ENCODE results near the gene CGB1. TPM values are rescaled to one million over a fixed set of nuclear protein-coding genes. Genes with fewer than 3 reads are reported as not detected.
"Not testable (repeated sequence)": the region's sequence is repeated elsewhere in the genome, so short reads cannot be mapped to it uniquely, and the experiment has no call there.

Gene CGB1
- total and polyA plus RNA-seq, 10 of the 15 experiments (the other 5 are each of a cell fraction or from before 2014, with no cell fraction given) = not detected

GRCh38 chr19:49029749-49030148, 6.9 kb downstream of the CGB1 start:
- peak; percentile 37 for TF ChIP-seq BCL3 (IDR thresholded peaks at IDR 0.05; ENCODE audit: borderline replicate concordance, insufficient read depth, low read depth, low read length, poor library complexity, severe bottlenecking)
- ATAC-seq; in situ Hi-C loops (cut with MboI); RAD21 ChIA-PET (ENCODE audit: unreplicated experiment); H3K27me3 ChIP-seq (replicated peaks in 1 of 2; ENCODE audit: control insufficient read depth in 2 of 2, insufficient read depth in 2 of 2, low read length in 1 of 2); H3K4me3 ChIP-seq; FAIRE-seq; H2AFZ ChIP-seq (ENCODE audit: control insufficient read depth, low read depth, low read length); H3K9ac ChIP-seq (ENCODE audit: control insufficient read depth, insufficient read depth, low read length); DNase-seq (ENCODE audit: low read depth, low spot score); H3K4me1 ChIP-seq (ENCODE audit: control insufficient read depth, insufficient read depth, low read length); POLR2A ChIA-PET; H3K36me3 ChIP-seq (ENCODE audit: control insufficient read depth in 2 of 2, insufficient read depth in 2 of 2, low read length in 1 of 2); H3K9me3 ChIP-seq (replicated peaks; ENCODE audit: control insufficient read depth, insufficient read depth, low read length); BruUV-seq (replicated peaks); H4K20me1 ChIP-seq (ENCODE audit: control insufficient read depth, insufficient read depth); intact Hi-C loops (cut with micrococcal nuclease; ENCODE audit: unreplicated experiment); H3K4me2 ChIP-seq (ENCODE audit: control insufficient read depth, insufficient read depth); SMC1A ChIA-PET (ENCODE audit: uncharacterized antibody, unreplicated experiment); H3K27ac ChIP-seq (ENCODE audit: control insufficient read depth, insufficient read depth); H3K79me2 ChIP-seq (ENCODE audit: control insufficient read depth, insufficient read depth, low read length): not testable (repeated sequence)
- CTCF ChIA-PET = interaction anchor here (0.6 to 1.0 kb wide), 2 partner anchors 32 to 193 kb away, joined by 3 read pairs; partner anchors contain the start of gene HSD17B14
- WGBS (ENCODE audit: insufficient coverage, insufficient replicate concordance, low lambda C conversion rate, missing lambda C conversion rate) = 51% methylated on average over 14 of the region's 14 CpGs

GRCh38 chr19:49028686-49029085, 8.0 kb downstream of the CGB1 start:
- H3K9me3 ChIP-seq (replicated peaks; ENCODE audit: control insufficient read depth, insufficient read depth, low read length); ATAC-seq; H3K4me2 ChIP-seq (ENCODE audit: control insufficient read depth, insufficient read depth); FAIRE-seq; H3K27ac ChIP-seq (ENCODE audit: control insufficient read depth, insufficient read depth); intact Hi-C loops (cut with micrococcal nuclease; ENCODE audit: unreplicated experiment); H3K4me1 ChIP-seq (ENCODE audit: control insufficient read depth, insufficient read depth, low read length); H3K27me3 ChIP-seq (replicated peaks in 1 of 2; ENCODE audit: control insufficient read depth in 2 of 2, insufficient read depth in 2 of 2, low read length in 1 of 2); H3K9ac ChIP-seq (ENCODE audit: control insufficient read depth, insufficient read depth, low read length); CTCF ChIA-PET; DNase-seq (ENCODE audit: low read depth, low spot score); H4K20me1 ChIP-seq (ENCODE audit: control insufficient read depth, insufficient read depth); SMC1A ChIA-PET (ENCODE audit: uncharacterized antibody, unreplicated experiment); BruUV-seq (replicated peaks); H3K36me3 ChIP-seq (ENCODE audit: control insufficient read depth in 2 of 2, insufficient read depth in 2 of 2, low read length in 1 of 2); H3K4me3 ChIP-seq; H3K79me2 ChIP-seq (ENCODE audit: control insufficient read depth, insufficient read depth, low read length); RAD21 ChIA-PET (ENCODE audit: unreplicated experiment); H2AFZ ChIP-seq (ENCODE audit: control insufficient read depth, low read depth, low read length); in situ Hi-C loops (cut with MboI): not testable (repeated sequence)
- POLR2A ChIA-PET = interaction anchor here (0.6 kb wide), 1 partner anchor 54 kb away, joined by 3 read pairs; no protein-coding TSS in a partner anchor
- 5% methylated on average over 4 of the region's 9 CpGs for WGBS (ENCODE audit: insufficient coverage, insufficient replicate concordance, low lambda C conversion rate, missing lambda C conversion rate)

GRCh38 chr19:49025599-49025998, 11.1 kb downstream of the CGB1 start:
- H4K20me1 ChIP-seq (ENCODE audit: control insufficient read depth, insufficient read depth); POLR2A ChIA-PET; ATAC-seq; H3K9ac ChIP-seq (ENCODE audit: control insufficient read depth, insufficient read depth, low read length); H3K9me3 ChIP-seq (replicated peaks; ENCODE audit: control insufficient read depth, insufficient read depth, low read length); H3K4me2 ChIP-seq (ENCODE audit: control insufficient read depth, insufficient read depth); BruUV-seq (replicated peaks); H3K4me3 ChIP-seq; DNase-seq (ENCODE audit: low read depth, low spot score); H3K4me1 ChIP-seq (ENCODE audit: control insufficient read depth, insufficient read depth, low read length); intact Hi-C loops (cut with micrococcal nuclease; ENCODE audit: unreplicated experiment); H3K27me3 ChIP-seq (replicated peaks in 1 of 2; ENCODE audit: control insufficient read depth in 2 of 2, insufficient read depth in 2 of 2, low read length in 1 of 2); H3K36me3 ChIP-seq (ENCODE audit: control insufficient read depth in 2 of 2, insufficient read depth in 2 of 2, low read length in 1 of 2); H2AFZ ChIP-seq (ENCODE audit: control insufficient read depth, low read depth, low read length); H3K79me2 ChIP-seq (ENCODE audit: control insufficient read depth, insufficient read depth, low read length); H3K27ac ChIP-seq (ENCODE audit: control insufficient read depth, insufficient read depth); in situ Hi-C loops (cut with MboI); RAD21 ChIA-PET (ENCODE audit: unreplicated experiment); FAIRE-seq; CTCF ChIA-PET; SMC1A ChIA-PET (ENCODE audit: uncharacterized antibody, unreplicated experiment): not testable (repeated sequence)
- 53% methylated on average over 23 of the region's 23 CpGs for WGBS (ENCODE audit: insufficient coverage, insufficient replicate concordance, low lambda C conversion rate, missing lambda C conversion rate)

GRCh38 chr19:49025088-49025487, 11.6 kb downstream of the CGB1 start:
- H2AFZ ChIP-seq (ENCODE audit: control insufficient read depth, low read depth, low read length); in situ Hi-C loops (cut with MboI); H3K27ac ChIP-seq (ENCODE audit: control insufficient read depth, insufficient read depth); H3K4me2 ChIP-seq (ENCODE audit: control insufficient read depth, insufficient read depth); intact Hi-C loops (cut with micrococcal nuclease; ENCODE audit: unreplicated experiment); H4K20me1 ChIP-seq (ENCODE audit: control insufficient read depth, insufficient read depth); CTCF ChIA-PET; SMC1A ChIA-PET (ENCODE audit: uncharacterized antibody, unreplicated experiment); H3K36me3 ChIP-seq (ENCODE audit: control insufficient read depth in 2 of 2, insufficient read depth in 2 of 2, low read length in 1 of 2); DNase-seq (ENCODE audit: low read depth, low spot score); ATAC-seq; RAD21 ChIA-PET (ENCODE audit: unreplicated experiment); POLR2A ChIA-PET; H3K9me3 ChIP-seq (replicated peaks; ENCODE audit: control insufficient read depth, insufficient read depth, low read length); FAIRE-seq; H3K4me3 ChIP-seq; BruUV-seq (replicated peaks); H3K9ac ChIP-seq (ENCODE audit: control insufficient read depth, insufficient read depth, low read length); H3K79me2 ChIP-seq (ENCODE audit: control insufficient read depth, insufficient read depth, low read length); H3K27me3 ChIP-seq (replicated peaks in 1 of 2; ENCODE audit: control insufficient read depth in 2 of 2, insufficient read depth in 2 of 2, low read length in 1 of 2): not testable (repeated sequence)
- peaks cover 10% of the 10 kb centered on the region for H3K4me1 ChIP-seq (ENCODE audit: control insufficient read depth, insufficient read depth, low read length)
- WGBS (ENCODE audit: insufficient coverage, insufficient replicate concordance, low lambda C conversion rate, missing lambda C conversion rate) = 30% methylated on average over 4 of the region's 6 CpGs
